HEK293 (cell line): ENCODE measurements around the gene AGTPBP1.

ENCODE experiments used
- CTCF ChIA-PET: fragments of 350-600 bp; formaldehyde crosslinking; extraction: SDS; loops from one replicate; lab custom pipeline; 2021; ENCODE audit warnings: antibody characterized with exemption; lab: Yijun Ruan, JAX
- POLR2A ChIA-PET: fragments of 300-600 bp; formaldehyde crosslinking; extraction: SDS; loops from one replicate; lab custom pipeline; 2020; ENCODE audit warnings: antibody characterized with exemption, inconsistent platforms; lab: Yijun Ruan, JAX
- H3K27ac ChIP-seq: fragments of 200-500 bp; sonication (Bioruptor generic); 2 replicates; pipeline ENCODE4 v1.5.1; 2014; ENCODE audit warnings: low read depth, low read length, control low read depth, inconsistent platforms; ENCODE audit errors: extremely low read depth
- H3K36me3 ChIP-seq, 2 experiments: fragments of 200-500 bp in 1 of 2; sonication (Bioruptor generic) in 1 of 2; 1 replicate in 1 of 2; 2 replicates in 1 of 2; pipeline ENCODE4 v1.5.1; 2014 to 2017; ENCODE audit warnings: inconsistent platforms in 2 of 2, low read length in 2 of 2; ENCODE audit not compliant: control insufficient read depth in 2 of 2, insufficient read depth in 1 of 2
- H3K4me1 ChIP-seq: fragments of 200-500 bp; sonication (Bioruptor generic); 2 replicates; pipeline ENCODE4 v1.5.1; 2014; ENCODE audit warnings: mild to moderate bottlenecking, low read length, inconsistent platforms; ENCODE audit not compliant: control insufficient read depth, insufficient read depth
- H3K4me3 ChIP-seq: 2 replicates; pipeline ENCODE4 v1.5.1; 2011; ENCODE audit warnings: low read depth, mild to moderate bottlenecking, control low read depth, low read length, moderate library complexity
- H3K9me3 ChIP-seq: fragments of 200-500 bp; sonication (Bioruptor generic); 2 replicates; pipeline ENCODE4 v1.5.1; 2014; ENCODE audit warnings: low read depth, low read length, inconsistent platforms; ENCODE audit not compliant: control insufficient read depth, insufficient read depth
- BCL6B ChIP-seq: fragments of 450-650 bp; formaldehyde crosslinking; IDR thresholded peaks from 2 replicates; pipeline ENCODE4 v1.5.1; 2017; ENCODE audit warnings: missing biosample characterization, missing genetic modification characterization
- EGR2 ChIP-seq: fragments of 450-650 bp; formaldehyde crosslinking; IDR thresholded peaks from 2 replicates; pipeline ENCODE4 v1.5.1; 2016; ENCODE audit warnings: low read depth, missing biosample characterization, missing genetic modification characterization
- GLI2 ChIP-seq: fragments of 450-650 bp; formaldehyde crosslinking; IDR thresholded peaks from 2 replicates; pipeline ENCODE4; 2017; ENCODE audit warnings: missing biosample characterization, missing genetic modification characterization, low read depth, borderline replicate concordance
- GLIS2 ChIP-seq: fragments of 450-650 bp; formaldehyde crosslinking; IDR thresholded peaks from 2 replicates; pipeline ENCODE4 v1.5.1; 2016; ENCODE audit warnings: missing biosample characterization, missing genetic modification characterization
- KLF16 ChIP-seq: fragments of 450-650 bp; formaldehyde crosslinking; IDR thresholded peaks from 2 replicates; pipeline ENCODE4 v1.5.1; 2017; ENCODE audit warnings: missing biosample characterization, missing genetic modification characterization
- KLF9 ChIP-seq: fragments of 450-650 bp; formaldehyde crosslinking; IDR thresholded peaks from 2 replicates; pipeline ENCODE4 v1.5.1; 2016; ENCODE audit warnings: missing biosample characterization, missing genetic modification characterization, low read depth
- MEIS1 ChIP-seq: sonication (generic); formaldehyde crosslinking; IDR thresholded peaks from 2 replicates; pipeline ENCODE4 v1.8.1; 2022; ENCODE audit warnings: missing genetic modification reagents, mild to moderate bottlenecking, borderline replicate concordance
- SCRT1 ChIP-seq: fragments of 450-650 bp; formaldehyde crosslinking; IDR thresholded peaks from 2 replicates; pipeline ENCODE4 v1.5.1; 2016; ENCODE audit warnings: missing biosample characterization, missing genetic modification characterization, borderline replicate concordance
- SETDB1 ChIP-seq: IDR thresholded peaks from one replicate; pipeline ENCODE4 v1.6.1; 2017; ENCODE audit warnings: mild to moderate bottlenecking, low read length, moderate library complexity, mixed read lengths; ENCODE audit not compliant: insufficient read length
- YY2 ChIP-seq: fragments of 450-650 bp; formaldehyde crosslinking; IDR thresholded peaks from 2 replicates; pipeline ENCODE4 v1.5.1; 2016; ENCODE audit warnings: missing biosample characterization, missing genetic modification characterization
- ZBTB17 ChIP-seq: fragments of 450-650 bp; formaldehyde crosslinking; IDR thresholded peaks from 2 replicates; pipeline ENCODE4 v1.5.1; 2016; ENCODE audit warnings: missing biosample characterization, missing genetic modification characterization
- ZNF10 ChIP-seq: fragments of 450-650 bp; formaldehyde crosslinking; IDR thresholded peaks from 2 replicates; pipeline ENCODE4 v1.5.1; 2017; ENCODE audit warnings: missing biosample characterization, missing genetic modification characterization
- ZNF221 ChIP-seq: fragments of 450-650 bp; formaldehyde crosslinking; IDR thresholded peaks from 2 replicates; pipeline ENCODE4 v1.5.1; 2017; ENCODE audit warnings: missing biosample characterization, missing genetic modification characterization, borderline replicate concordance
- ZNF391 ChIP-seq: fragments of 450-650 bp; formaldehyde crosslinking; IDR thresholded peaks from 2 replicates; pipeline ENCODE4 v1.5.1; 2016; ENCODE audit warnings: low read depth, missing biosample characterization, missing genetic modification characterization, borderline replicate concordance
- ZNF426 ChIP-seq: fragments of 450-650 bp; formaldehyde crosslinking; IDR thresholded peaks from 2 replicates; pipeline ENCODE4 v1.5.1; 2017; ENCODE audit warnings: missing biosample characterization, missing genetic modification characterization, mild to moderate bottlenecking, inconsistent platforms, moderate library complexity
- ZNF473 ChIP-seq: fragments of 450-650 bp; formaldehyde crosslinking; IDR thresholded peaks from 2 replicates; pipeline ENCODE4 v1.5.1; 2017; ENCODE audit warnings: missing biosample characterization, missing genetic modification characterization
- ZNF558 ChIP-seq: fragments of 450-650 bp; formaldehyde crosslinking; IDR thresholded peaks from 2 replicates; pipeline ENCODE4 v1.5.1; 2016; ENCODE audit warnings: missing biosample characterization, missing genetic modification characterization
- ZNF560 ChIP-seq: fragments of 450-650 bp; formaldehyde crosslinking; IDR thresholded peaks from 2 replicates; pipeline ENCODE4 v1.5.1; 2017; ENCODE audit warnings: missing biosample characterization, missing genetic modification characterization, borderline replicate concordance
- ZNF626 ChIP-seq: fragments of 450-650 bp; sonication (Bioruptor Pico); formaldehyde crosslinking; IDR thresholded peaks from 2 replicates; pipeline ENCODE4 v1.5.1; 2018; ENCODE audit warnings: missing biosample characterization, missing genetic modification characterization, inconsistent platforms
- ZNF670 ChIP-seq: fragments of 450-650 bp; formaldehyde crosslinking; IDR thresholded peaks from 2 replicates; pipeline ENCODE4 v1.5.1; 2016; ENCODE audit warnings: missing biosample characterization, missing genetic modification characterization, low read depth
- ZNF747 ChIP-seq: fragments of 450-650 bp; formaldehyde crosslinking; IDR thresholded peaks from 2 replicates; pipeline ENCODE4 v1.5.1; 2016; ENCODE audit warnings: missing biosample characterization, missing genetic modification characterization

The AGTPBP1 gene

GRCh38 chr9:85700330-85700729 is 41.4 kb downstream of the AGTPBP1 start (continued):
- TF ChIP-seq ZNF560 (tag by site-specific recombination) (no peak), YY2 (tag by site-specific recombination) (no peak)

- Histone ChIP-seq H3K4me1 (no peaks in the 10 kb centered on the region), H3K4me3 (no peak overlapping the region), H3K9me3 (no peaks in the 10 kb centered on the region), H3K27ac (no peak overlapping the region), H3K36me3 (peaks cover 4 to 20% of the 10 kb centered on the region in 2 experiments; a peak in 2 of 3 replicates)
- ChIA-PET POLR2A (no interaction called here), CTCF (interaction anchor here (0.6 to 1.3 kb wide), 2 partner anchors 10 to 836 kb away, joined by 3 to 4 read pairs; no protein-coding TSS in a partner anchor)
- no peak for TF ChIP-seq EGR2 (tag by site-specific recombination)
These were observed 53.4 kb downstream of the AGTPBP1 start for GRCh38 chr9:85688361-85688760.

- POLR2A ChIA-PET: no interaction called here
These were observed 56.7 kb downstream of the AGTPBP1 start for GRCh38 chr9:85685081-85685480.

DNA sequence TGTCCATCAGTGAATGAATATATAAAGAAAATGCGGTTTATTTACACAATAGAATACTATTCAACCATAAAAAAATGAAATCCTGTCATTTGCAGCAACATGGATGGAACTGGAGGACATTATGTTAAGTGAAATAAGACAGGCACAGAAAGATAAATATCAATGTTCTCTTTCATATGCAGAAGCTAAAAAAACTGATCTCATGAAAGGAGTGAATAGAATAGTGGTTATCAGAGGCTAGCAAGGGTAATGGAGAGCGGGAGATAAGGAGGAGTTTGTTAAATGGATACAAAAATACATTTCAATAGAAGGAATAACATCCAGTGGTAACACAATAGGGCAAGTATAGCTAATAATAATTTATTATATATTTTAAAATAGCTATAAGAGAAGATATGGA is 65.0 kb downstream of the AGTPBP1 start:
- no peak overlapping the region for H3K27ac ChIP-seq
- TF ChIP-seq SCRT1 (tag by site-specific recombination) (no peak), GLIS2 (tag by site-specific recombination) (no peak), ZNF221 (tag by site-specific recombination) (no peak), ZNF10 (tag by site-specific recombination) (no peak), BCL6B (tag by site-specific recombination) (no peak), ZNF473 (no peak), ZNF626 (tag by site-specific recombination) (no peak), MEIS1 (no peak), KLF9 (tag by site-specific recombination) (no peak), GLI2 (no peak), ZNF426 (no peak), ZBTB17 (tag by site-specific recombination) (no peak), KLF16 (no peak), ZNF670 (tag by site-specific recombination) (no peak), SETDB1 (no peak), ZNF391 (tag by site-specific recombination) (no peak)
- H3K4me1 ChIP-seq: no peaks in the 10 kb centered on the region
- no peaks in the 10 kb centered on the region for H3K9me3 ChIP-seq
- ChIA-PET POLR2A (no interaction called here), CTCF (interaction anchor here (0.6 to 0.8 kb wide), 3 partner anchors 19 to 413 kb away, joined by 3 to 5 read pairs (median 4); no protein-coding TSS in a partner anchor)
- peaks cover 0 to 18% of the 10 kb centered on the region in 2 experiments; a peak in 2 of 3 replicates for H3K36me3 ChIP-seq
- no peak overlapping the region for H3K4me3 ChIP-seq

More at GRCh38 chr9:85685081-85685480, 56.7 kb downstream of the AGTPBP1 start:
- TF ChIP-seq SETDB1: peak; percentile 24
- peak; percentile 95 for TF ChIP-seq ZNF558 (tag by site-specific recombination)
- TF ChIP-seq ZNF747 (tag by site-specific recombination): no peak
- TF ChIP-seq, all 188 proteins: peak for 2
- Histone ChIP-seq H3K4me3 (no peak overlapping the region), H3K4me1 (no peaks in the 10 kb centered on the region; the same call in 1 of the 2 replicates), H3K9me3 (no peaks in the 10 kb centered on the region), H3K36me3 (peaks cover 4 to 7% of the 10 kb centered on the region in 2 experiments; a peak in 2 of 3 replicates), H3K27ac (no peak overlapping the region)
- CTCF ChIA-PET: interaction anchor here (0.6 to 2.2 kb wide), 2 partner anchors 11 to 13 kb away, joined by 3 to 5 read pairs; no protein-coding TSS in a partner anchor
